ENCODE results near the gene NTN3.
"Not testable (repeated sequence)": the region's sequence is repeated elsewhere in the genome, so short reads cannot be mapped to it uniquely, and the experiment has no call there.

Gene NTN3

DNA sequence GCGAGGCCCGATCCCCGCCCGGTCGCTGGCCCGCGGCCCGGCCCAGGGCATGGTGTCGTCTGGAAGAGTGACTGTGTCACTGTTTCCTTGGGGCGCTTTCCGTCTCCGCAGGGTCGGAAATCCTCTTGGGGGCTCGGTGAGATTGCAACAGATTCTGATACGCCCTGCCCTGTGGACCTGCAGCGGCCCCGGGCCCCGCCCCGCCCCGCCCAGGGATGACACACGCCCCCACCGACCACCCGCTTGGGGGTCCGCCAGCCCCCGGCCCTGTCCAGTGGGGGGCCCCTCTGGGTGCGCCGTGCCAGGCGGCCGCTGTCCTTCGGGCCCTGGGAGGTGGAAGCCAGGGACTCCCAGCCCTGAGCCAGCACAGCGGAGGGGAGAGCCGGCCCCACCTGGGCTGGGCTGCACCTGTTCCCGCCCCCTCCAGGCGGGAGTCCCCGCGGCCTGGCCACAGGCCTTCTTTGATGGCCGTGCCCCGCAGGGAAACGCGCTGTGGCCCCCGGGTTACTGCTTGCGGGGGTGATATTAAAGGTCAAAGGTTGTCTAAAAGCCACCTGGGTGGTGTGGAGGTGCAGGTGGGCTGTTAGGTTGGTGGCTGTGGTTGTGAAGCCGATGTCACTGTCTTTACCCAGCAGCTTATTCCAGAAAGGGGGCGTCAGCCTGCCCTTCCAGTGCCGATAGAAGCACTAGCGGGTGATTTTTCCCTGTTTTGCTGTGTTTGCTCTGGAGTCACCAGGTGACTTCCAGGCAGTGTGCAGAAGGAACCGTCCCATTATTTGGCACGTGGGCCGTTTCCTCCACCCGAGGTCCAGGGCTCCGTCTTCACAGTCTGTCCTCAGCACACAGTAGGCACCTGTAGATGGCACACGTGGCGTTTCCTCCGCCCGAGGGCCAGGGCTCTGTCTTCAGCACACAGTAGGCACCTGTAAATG is 4.6 kb downstream of the NTN3 start:
- H3K27me3 Mint-ChIP-seq (ENCODE audit: low read depth), result peaks cover 21% of the 10 kb centered on the region
- no peak overlapping the region for H3K27ac Mint-ChIP-seq
- no peaks in the 10 kb centered on the region for H3K36me3 Mint-ChIP-seq (ENCODE audit: low read depth)
- peaks cover 13% of the 10 kb centered on the region for H3K4me1 Mint-ChIP-seq (ENCODE audit: low read depth)
- H3K9me3 Mint-ChIP-seq, result no peaks in the 10 kb centered on the region
- peak overlapping the region; percentile 57 for H3K4me3 Mint-ChIP-seq

DNA sequence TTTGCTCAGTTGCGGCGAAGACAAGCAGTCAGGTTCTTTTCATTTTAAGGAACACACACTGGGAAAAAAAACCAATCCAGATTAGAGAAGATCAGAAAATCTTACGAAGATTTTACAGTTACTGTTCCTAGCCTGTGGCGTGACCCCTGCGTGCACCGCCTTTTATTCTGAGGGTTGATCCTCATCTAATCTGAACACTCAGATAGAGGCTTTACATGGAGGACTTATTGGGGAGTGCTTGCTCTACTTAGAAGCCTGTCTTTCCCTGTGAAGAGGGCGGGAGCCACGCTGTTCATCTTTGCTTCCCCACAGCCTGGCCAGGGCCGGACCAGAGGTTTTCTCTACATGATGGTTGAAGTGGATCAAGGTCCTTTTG is 5.2 kb downstream of the NTN3 start:
- H3K27me3 Mint-ChIP-seq (ENCODE audit: low read depth), result peaks cover 21% of the 10 kb centered on the region

DNA sequence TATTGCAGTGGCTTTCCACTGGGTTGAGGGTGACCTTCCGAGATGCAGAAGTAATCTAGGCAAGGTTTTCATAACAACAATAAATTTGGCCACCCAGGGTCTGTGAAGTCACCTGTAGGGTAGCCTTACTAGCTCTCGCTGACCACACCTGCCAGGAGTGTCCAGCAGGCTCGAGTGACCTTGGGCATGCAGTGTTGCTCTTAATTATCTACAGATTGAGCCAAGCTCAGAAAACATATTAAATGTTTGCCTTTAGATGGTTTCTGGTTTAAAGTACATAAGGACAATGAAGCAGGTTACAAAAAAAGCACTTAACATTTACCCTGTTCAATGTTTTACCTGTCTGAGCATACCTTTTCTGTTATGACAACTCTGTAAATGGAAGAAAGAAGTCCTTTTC is 5.6 kb downstream of the NTN3 start:
- peaks cover 13% of the 10 kb centered on the region for H3K4me1 Mint-ChIP-seq (ENCODE audit: low read depth)
- peaks cover 21% of the 10 kb centered on the region for H3K27me3 Mint-ChIP-seq (ENCODE audit: low read depth)
- no peaks in the 10 kb centered on the region for H3K9me3 Mint-ChIP-seq
- H3K4me3 Mint-ChIP-seq, result peak overlapping the region; percentile 57
- H3K36me3 Mint-ChIP-seq (ENCODE audit: low read depth), result no peaks in the 10 kb centered on the region
- H3K27ac Mint-ChIP-seq, result no peak overlapping the region

More for the DNA sequence above, 5.2 kb downstream of the NTN3 start:
- Mint-ChIP-seq H3K9me3 (no peaks in the 10 kb centered on the region), H3K4me1 (ENCODE audit: low read depth) (peaks cover 13% of the 10 kb centered on the region), H3K36me3 (ENCODE audit: low read depth) (no peaks in the 10 kb centered on the region), H3K27ac (no peak overlapping the region), H3K4me3 (peak overlapping the region; percentile 57)

DNA sequence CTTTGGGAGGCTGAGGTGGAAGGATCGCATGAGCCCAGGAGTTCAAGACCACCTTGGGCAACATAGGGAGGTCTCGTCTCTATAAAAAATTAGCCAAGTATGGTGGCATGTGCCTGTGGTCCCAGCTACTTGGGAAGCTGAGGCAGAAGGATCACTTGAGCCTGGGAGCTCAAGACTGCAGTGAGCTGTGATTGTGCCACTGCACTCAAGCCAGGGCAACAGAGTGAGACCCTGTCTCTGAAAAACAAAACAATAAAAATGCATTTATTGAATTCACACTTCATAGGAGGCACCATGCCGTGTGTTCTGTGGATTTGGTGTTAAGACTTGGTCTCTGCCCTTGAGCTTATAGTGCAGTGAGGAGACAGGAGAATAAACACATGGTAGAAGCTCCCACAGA is 6.2 kb downstream of the NTN3 start:
- Mint-ChIP-seq H3K9me3 (no peaks in the 10 kb centered on the region), H3K27me3 (ENCODE audit: low read depth) (peaks cover 21% of the 10 kb centered on the region), H3K4me1 (ENCODE audit: low read depth) (peaks cover 13% of the 10 kb centered on the region), H3K4me3 (no peak overlapping the region), H3K27ac (no peak overlapping the region), H3K36me3 (ENCODE audit: low read depth) (no peaks in the 10 kb centered on the region)

DNA sequence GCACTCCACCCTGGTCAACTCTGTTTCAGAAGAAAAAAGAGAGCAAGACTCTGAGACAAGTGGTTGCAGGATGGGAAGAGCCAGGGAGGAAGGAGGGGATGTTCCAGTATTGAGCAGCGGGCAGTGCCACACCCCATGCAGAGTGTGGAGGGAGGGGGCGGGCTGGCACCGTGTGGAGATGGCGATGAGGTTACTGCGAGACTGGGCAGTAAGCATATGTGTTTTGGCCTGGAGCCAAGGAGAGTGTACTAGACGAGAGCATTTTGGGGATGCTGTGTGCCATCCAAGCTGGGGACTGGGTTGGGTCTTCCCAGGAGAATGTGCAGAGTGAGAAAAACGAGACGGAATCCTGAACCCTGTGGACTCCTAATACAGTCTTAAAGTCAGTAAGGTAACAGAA is 7.2 kb downstream of the NTN3 start:
- no peaks in the 10 kb centered on the region for H3K36me3 Mint-ChIP-seq (ENCODE audit: low read depth)
- H3K27ac Mint-ChIP-seq, result no peak overlapping the region
- H3K4me3 Mint-ChIP-seq, result no peak overlapping the region
- H3K4me1 Mint-ChIP-seq (ENCODE audit: low read depth), result peaks cover 9% of the 10 kb centered on the region
- peaks cover 14% of the 10 kb centered on the region for H3K27me3 Mint-ChIP-seq (ENCODE audit: low read depth)
- H3K9me3 Mint-ChIP-seq, result no peaks in the 10 kb centered on the region

DNA sequence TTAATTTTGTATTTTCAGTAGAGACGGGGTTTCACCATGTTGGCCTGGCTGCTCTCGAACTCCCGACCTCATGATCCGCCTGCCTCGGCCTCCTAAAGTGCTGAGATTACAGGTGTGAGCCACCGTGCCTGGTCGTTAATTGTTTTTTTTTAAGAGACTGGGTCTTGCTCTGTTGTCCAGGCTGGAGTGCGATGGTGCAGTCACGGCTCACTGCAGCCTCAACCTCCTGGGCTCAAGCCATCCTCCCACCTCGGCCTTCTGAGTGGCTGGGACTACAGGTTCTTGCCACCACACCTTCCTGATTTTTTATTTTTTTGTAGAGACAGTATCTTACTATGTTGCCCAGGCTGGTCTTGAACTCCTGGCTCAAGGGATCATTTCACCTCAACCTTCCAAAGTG is 8.9 kb downstream of the NTN3 start:
- H3K4me1 Mint-ChIP-seq (ENCODE audit: low read depth); H3K36me3 Mint-ChIP-seq (ENCODE audit: low read depth); H3K4me3 Mint-ChIP-seq; H3K27ac Mint-ChIP-seq; H3K9me3 Mint-ChIP-seq: not testable (repeated sequence)
- peaks cover 13% of the 10 kb centered on the region for H3K27me3 Mint-ChIP-seq (ENCODE audit: low read depth)

DNA sequence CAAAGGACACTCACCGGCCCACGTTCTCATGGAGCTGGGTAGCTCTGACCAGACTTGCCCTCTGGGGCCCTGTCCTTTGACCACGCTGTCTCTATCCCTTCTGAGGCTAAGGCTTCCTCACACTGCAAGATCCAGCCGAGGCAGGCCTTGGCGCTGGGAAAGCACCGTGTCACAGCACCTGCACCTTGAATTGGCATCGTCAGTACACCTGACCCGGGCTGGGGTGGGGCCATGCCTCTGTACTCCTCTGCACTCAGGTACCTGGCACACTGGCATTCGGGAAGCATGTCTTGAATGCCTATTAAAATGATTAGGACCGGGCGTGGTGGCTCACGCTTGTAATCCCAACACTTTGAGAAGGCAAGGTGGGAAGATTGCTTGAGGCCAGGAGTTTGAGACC is 9.9 kb downstream of the NTN3 start:
- Mint-ChIP-seq H3K4me1 (ENCODE audit: low read depth) (peaks cover 9% of the 10 kb centered on the region), H3K27ac (no peak overlapping the region), H3K36me3 (ENCODE audit: low read depth) (no peaks in the 10 kb centered on the region), H3K9me3 (no peaks in the 10 kb centered on the region), H3K27me3 (ENCODE audit: low read depth) (peaks cover 11% of the 10 kb centered on the region), H3K4me3 (no peak overlapping the region)

DNA sequence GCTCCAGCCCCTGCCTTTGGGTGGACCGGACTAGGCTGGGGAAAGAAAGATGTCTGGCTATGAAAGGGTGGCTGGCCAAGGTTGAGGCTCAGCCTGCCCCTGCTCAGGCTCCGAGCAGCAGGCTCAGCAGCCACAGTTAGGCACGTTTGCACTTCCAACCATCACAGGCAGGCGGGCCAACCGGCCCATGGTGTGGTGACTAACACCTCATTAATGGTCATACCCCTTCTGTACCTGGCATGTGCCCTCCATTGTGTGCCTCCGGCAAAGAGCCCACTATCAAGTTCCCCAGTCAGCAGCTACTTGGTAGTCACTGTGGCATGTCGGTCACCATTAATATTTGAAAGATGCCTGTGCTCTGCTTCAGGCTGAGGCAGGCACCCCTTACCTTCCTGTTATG is 10.6 kb downstream of the NTN3 start:
- no peak overlapping the region for H3K27ac Mint-ChIP-seq
- H3K9me3 Mint-ChIP-seq, result no peaks in the 10 kb centered on the region
- H3K4me1 Mint-ChIP-seq (ENCODE audit: low read depth), result peaks cover 10% of the 10 kb centered on the region
- H3K36me3 Mint-ChIP-seq (ENCODE audit: low read depth), result no peaks in the 10 kb centered on the region
- H3K27me3 Mint-ChIP-seq (ENCODE audit: low read depth), result peaks cover 4% of the 10 kb centered on the region
- no peak overlapping the region for H3K4me3 Mint-ChIP-seq

DNA sequence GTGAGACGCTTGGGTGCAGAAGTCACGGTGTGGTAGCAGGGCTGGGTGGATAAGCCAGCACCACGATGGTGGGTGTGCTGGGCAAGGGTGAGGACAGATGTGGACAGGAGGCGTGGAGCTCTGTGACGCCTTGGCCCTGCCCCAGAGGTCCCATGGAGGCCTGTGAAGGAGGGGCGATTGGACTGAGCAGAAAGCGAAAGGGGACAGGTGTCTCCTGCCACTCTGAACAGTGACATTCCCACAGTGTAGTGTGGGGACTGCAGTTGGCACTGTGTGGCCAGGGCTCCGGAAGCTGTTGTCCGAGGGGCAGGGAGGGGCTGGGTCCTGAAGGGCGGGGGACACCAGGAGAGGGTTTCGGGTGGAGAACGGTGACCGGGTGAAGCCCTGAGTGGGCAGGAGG is 11.2 kb downstream of the NTN3 start:
- H3K27ac Mint-ChIP-seq, result no peak overlapping the region

DNA sequence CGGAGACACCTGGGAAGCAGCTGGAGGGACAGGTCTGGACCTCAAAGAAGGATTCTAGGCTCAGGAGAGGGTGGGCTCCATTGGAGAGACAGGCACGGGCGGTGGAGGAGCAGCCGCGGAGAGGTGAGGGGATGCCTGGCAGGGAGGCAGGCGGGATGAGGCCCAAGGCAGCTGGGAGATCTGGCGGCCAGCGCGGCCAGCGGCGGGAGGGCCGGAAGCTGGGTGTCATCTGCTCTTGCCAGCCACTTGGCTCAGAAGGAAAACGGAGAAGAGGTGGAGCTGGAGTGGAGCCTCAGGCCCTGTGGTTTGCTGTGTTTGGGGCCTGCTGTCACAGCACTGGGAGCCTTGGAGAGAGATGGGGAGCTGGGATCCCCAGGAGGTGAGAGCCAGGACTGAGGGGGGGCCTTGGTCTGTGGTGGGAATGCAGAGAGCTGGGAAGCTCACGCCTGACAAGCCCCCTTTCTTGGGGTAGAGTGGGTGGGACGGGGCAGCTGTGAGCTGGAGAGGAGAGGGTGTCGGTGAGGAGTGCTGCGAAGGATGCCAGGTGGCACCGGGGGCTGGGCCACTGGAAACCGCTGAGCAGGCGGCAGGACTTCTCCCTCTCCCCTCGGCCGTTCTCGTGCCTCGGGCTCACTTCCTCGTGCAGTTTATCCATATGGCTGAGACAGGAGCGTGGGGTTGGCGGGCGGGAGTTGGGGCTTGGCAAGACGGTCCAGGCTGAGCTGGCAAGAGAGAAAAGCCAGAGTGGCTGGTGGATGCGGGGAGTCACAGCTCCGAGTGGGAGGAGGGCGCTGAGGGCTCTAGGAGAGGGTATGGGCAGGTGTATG is 11.8 kb downstream of the NTN3 start:
- Mint-ChIP-seq H3K9me3 (no peaks in the 10 kb centered on the region), H3K36me3 (ENCODE audit: low read depth) (no peaks in the 10 kb centered on the region)

More for the DNA sequence above, 11.2 kb downstream of the NTN3 start:
- Mint-ChIP-seq H3K27me3 (ENCODE audit: low read depth) (no peaks in the 10 kb centered on the region), H3K4me1 (ENCODE audit: low read depth) (peaks cover 11% of the 10 kb centered on the region), H3K4me3 (no peak overlapping the region), H3K9me3 (no peaks in the 10 kb centered on the region), H3K36me3 (ENCODE audit: low read depth) (no peaks in the 10 kb centered on the region)

DNA sequence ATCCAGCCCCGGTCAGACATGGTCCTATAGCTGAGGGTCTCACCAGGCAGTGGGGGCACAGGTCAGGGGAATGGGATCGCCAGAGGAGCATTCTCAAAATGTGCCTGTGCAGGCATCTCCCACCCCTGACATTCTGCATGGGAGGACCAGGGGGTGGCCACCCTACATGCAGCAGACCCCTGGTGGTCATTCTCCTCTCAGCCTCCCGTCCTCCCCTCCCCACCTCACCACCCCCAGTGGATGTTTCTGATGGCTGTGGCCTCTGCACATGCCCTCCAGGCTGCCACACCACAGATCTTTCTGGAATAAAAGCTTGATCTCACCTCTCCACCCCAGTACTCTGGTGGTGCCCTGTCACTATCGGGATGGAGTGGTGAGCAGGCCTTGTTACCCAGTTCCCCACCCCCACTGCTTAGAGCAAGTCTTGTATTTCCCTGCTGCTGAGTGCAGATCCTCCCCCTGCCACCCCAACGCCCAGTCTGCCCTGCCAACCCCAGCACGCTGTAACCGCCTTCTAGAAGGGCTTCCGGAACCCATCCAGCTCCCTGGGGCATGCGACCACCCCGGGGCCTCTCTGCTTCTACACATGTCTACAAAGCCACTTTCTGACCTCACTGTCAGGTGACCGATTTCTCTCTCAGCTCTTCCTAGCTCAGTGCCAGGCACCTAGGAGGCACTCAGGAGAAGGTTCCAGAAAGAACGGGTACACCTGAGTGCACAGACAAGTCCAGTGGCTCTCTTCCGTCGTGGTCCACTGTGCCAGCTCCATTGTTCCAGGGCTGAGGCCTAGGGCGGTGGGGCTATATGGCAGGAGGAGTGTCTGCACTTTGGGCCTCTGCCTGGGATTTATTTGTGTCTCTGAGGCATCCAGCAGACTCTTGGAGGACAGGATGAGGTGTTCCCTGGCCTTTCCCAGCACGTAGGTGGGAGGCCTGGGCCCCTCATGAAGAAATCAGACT is 13.1 kb downstream of the NTN3 start:
- Mint-ChIP-seq H3K27me3 (ENCODE audit: low read depth) (no peaks in the 10 kb centered on the region), H3K36me3 (ENCODE audit: low read depth) (no peaks in the 10 kb centered on the region), H3K9me3 (no peaks in the 10 kb centered on the region), H3K27ac (no peak overlapping the region), H3K4me3 (no peak overlapping the region), H3K4me1 (ENCODE audit: low read depth) (peaks cover 15% of the 10 kb centered on the region)

More for the DNA sequence above, 11.8 kb downstream of the NTN3 start:
- no peak overlapping the region for H3K4me3 Mint-ChIP-seq
- H3K27ac Mint-ChIP-seq, result peak overlapping the region; percentile 36
- peaks cover 15% of the 10 kb centered on the region for H3K4me1 Mint-ChIP-seq (ENCODE audit: low read depth)
- H3K27me3 Mint-ChIP-seq (ENCODE audit: low read depth), result no peaks in the 10 kb centered on the region

DNA sequence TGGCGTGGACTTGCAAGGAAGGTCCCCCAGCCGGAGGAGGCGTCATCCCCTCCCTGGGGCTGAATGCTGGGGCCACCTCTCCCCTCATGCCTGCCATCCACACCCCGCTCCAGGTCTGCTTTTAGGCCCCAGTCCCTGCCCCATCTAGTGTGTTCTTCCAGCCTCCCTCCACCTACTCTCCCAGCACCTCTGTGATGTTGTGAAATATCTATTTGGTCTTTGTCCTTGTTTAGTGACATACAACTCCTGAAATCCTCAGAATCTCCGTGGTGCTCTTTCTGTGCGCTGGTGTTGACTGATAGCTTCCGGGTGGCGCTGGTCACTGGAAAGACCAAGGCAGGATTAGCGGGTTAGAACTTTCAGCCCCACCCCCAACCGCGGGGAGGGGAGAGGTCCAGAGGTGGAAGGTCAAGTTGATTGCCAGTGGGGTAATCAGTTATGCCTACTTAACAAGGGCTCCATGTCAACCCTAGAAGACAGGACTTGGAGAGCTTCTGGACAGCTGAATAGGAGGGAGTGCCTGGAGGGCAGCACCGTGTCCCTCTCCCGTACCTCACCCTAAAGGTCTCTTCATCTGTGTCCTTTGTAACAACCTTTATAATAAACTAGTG is 13.9 kb downstream of the NTN3 start:
- H3K27ac Mint-ChIP-seq, result peak overlapping the region; percentile 15
- H3K4me1 Mint-ChIP-seq (ENCODE audit: low read depth), result peaks cover 15% of the 10 kb centered on the region
- H3K9me3 Mint-ChIP-seq, result no peaks in the 10 kb centered on the region
- no peak overlapping the region for H3K4me3 Mint-ChIP-seq
- H3K36me3 Mint-ChIP-seq (ENCODE audit: low read depth), result no peaks in the 10 kb centered on the region
- no peaks in the 10 kb centered on the region for H3K27me3 Mint-ChIP-seq (ENCODE audit: low read depth)

DNA sequence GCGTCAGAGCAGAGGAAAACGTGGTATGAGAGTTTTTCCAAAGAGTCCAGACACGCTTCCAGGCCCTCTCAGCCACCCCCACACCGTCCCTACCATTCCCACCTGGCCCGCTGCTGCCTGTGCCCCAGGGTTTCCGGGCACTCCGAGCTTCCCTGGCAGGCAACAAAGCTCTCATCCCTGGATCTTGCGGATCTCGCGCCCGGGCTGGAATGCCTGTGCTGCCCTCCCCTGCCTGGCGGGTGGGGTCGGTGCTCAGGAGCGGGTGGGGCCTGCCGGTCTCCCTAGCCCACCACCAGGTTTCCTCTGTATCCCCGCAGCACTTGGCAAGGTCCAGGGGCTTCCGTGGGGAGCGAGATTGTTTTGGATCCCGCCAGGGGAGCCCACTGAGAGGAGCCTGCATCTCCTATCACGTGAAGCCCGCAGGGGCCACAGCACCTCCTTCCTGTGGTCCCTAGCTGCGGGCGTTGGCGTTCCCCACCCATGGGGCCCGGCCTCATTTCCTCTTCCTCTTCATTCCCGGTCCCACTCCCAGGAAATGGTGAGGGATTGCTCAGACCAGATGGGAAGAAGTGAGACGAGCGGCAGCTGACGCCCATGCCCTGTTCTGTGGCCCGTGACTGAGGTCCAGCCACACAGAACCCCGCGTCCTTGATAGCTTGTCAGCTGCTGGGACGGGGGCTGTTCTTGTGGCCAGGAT is 14.9 kb downstream of the NTN3 start:
- H3K4me1 Mint-ChIP-seq (ENCODE audit: low read depth), result peaks cover 15% of the 10 kb centered on the region
- H3K36me3 Mint-ChIP-seq (ENCODE audit: low read depth), result no peaks in the 10 kb centered on the region
- no peak overlapping the region for H3K4me3 Mint-ChIP-seq
- H3K9me3 Mint-ChIP-seq, result no peaks in the 10 kb centered on the region
- no peak overlapping the region for H3K27ac Mint-ChIP-seq
- no peaks in the 10 kb centered on the region for H3K27me3 Mint-ChIP-seq (ENCODE audit: low read depth)
